Endothelial cell (in vitro differentiated cells): ENCODE measurements around the gene TMEM139. TPM values are rescaled to one million over a fixed set of nuclear protein-coding genes. Genes with fewer than 3 reads are reported as not detected.
"Not testable (repeated sequence)": the region's sequence is repeated elsewhere in the genome, so short reads cannot be mapped to it uniquely, and the experiment has no call there.

Source experiments
- DNase-seq: peaks from one replicate; pipeline ENCODE4 v3.0.0; 2021; ENCODE audit warnings: low spot score
- H3K27ac Mint-ChIP-seq: one replicate; pipeline ENCODE4 v1.8.0; 2021; ENCODE audit warnings: mixed read lengths, inconsistent platforms; ENCODE audit not compliant: unreplicated experiment
- H3K27me3 Mint-ChIP-seq: one replicate; pipeline ENCODE4 v1.8.0; 2021; ENCODE audit warnings: mild to moderate bottlenecking, moderate library complexity, mixed read lengths, inconsistent platforms; ENCODE audit not compliant: unreplicated experiment
- H3K36me3 Mint-ChIP-seq: one replicate; pipeline ENCODE4 v1.8.0; 2021; ENCODE audit warnings: mild to moderate bottlenecking, low read depth, mixed read lengths, inconsistent platforms; ENCODE audit not compliant: unreplicated experiment
- H3K4me1 Mint-ChIP-seq: one replicate; pipeline ENCODE4 v1.8.0; 2021; ENCODE audit warnings: mild to moderate bottlenecking, mixed read lengths, inconsistent platforms; ENCODE audit not compliant: unreplicated experiment
- H3K4me3 Mint-ChIP-seq: one replicate; pipeline ENCODE4 v1.8.0; 2021; ENCODE audit warnings: mild to moderate bottlenecking, mixed read lengths, inconsistent platforms; ENCODE audit not compliant: unreplicated experiment
- H3K9me3 Mint-ChIP-seq: one replicate; pipeline ENCODE4 v1.8.0; 2021; ENCODE audit warnings: mixed read lengths, inconsistent platforms; ENCODE audit not compliant: unreplicated experiment
- total RNA-seq: library from RNA; stranded (reverse); fragmentation: NEBNext Ultra II Directional; extraction: Animal tissue kit (Norgen Biotek cat#: 25700); gene quantifications from one replicate; pipeline ENCODE4 v1.2.1, GENCODE V29; 2021; ENCODE audit not compliant: unreplicated experiment
- TF ChIP-seq, protein P1 (sequence below): fragments of 200-600 bp; sonication (generic); IDR thresholded peaks from one replicate; pipeline ENCODE4 v1.5.0; 2021; ENCODE audit warnings: antibody characterized with exemption; ENCODE audit not compliant: unreplicated experiment

The TMEM139 gene
- total RNA-seq, 1 donor from 2014 or later: 0.23 TPM

DNA sequence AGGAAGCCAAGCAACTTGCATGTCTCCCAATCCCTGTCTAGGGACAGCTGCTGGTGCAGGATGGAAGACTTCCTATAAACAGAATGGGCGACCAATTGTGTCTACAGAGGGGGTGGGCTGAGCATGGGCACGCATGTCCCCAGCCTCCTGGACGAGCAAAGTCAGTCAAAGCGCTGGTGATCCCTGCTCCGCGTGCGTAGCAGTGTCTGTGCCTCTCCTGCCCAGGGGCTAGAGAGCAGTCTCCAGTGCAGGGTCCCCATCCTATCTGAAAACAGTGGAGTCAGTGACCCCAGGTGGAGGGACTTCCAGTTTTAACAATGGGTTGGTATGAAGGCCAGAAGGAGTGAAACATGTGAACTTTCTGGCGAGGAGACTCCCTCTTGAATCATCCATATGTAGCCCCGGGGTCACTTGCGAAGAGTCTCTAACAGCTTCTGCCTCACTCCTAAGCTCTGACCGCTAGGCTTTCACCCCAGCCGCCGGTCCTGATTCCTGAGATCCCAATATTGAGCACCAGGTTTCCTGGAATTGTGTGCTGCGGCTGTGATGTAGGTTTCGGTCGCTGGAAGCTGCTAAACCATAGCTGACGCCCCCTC, 2.7 kb downstream of the TMEM139 start:
- TF ChIP-seq, protein P1, sequence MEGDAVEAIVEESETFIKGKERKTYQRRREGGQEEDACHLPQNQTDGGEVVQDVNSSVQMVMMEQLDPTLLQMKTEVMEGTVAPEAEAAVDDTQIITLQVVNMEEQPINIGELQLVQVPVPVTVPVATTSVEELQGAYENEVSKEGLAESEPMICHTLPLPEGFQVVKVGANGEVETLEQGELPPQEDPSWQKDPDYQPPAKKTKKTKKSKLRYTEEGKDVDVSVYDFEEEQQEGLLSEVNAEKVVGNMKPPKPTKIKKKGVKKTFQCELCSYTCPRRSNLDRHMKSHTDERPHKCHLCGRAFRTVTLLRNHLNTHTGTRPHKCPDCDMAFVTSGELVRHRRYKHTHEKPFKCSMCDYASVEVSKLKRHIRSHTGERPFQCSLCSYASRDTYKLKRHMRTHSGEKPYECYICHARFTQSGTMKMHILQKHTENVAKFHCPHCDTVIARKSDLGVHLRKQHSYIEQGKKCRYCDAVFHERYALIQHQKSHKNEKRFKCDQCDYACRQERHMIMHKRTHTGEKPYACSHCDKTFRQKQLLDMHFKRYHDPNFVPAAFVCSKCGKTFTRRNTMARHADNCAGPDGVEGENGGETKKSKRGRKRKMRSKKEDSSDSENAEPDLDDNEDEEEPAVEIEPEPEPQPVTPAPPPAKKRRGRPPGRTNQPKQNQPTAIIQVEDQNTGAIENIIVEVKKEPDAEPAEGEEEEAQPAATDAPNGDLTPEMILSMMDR: no peak
- H3K36me3 Mint-ChIP-seq: peaks cover 21% of the 10 kb centered on the region
- peaks cover 63% of the 10 kb centered on the region for H3K4me1 Mint-ChIP-seq
- peak overlapping the region; percentile 60 for H3K4me3 Mint-ChIP-seq
- peaks cover 4% of the 10 kb centered on the region for H3K9me3 Mint-ChIP-seq
- peak overlapping the region; percentile 26 for H3K27ac Mint-ChIP-seq
- no peak for DNase-seq
- H3K27me3 Mint-ChIP-seq: peaks cover 18% of the 10 kb centered on the region

DNA sequence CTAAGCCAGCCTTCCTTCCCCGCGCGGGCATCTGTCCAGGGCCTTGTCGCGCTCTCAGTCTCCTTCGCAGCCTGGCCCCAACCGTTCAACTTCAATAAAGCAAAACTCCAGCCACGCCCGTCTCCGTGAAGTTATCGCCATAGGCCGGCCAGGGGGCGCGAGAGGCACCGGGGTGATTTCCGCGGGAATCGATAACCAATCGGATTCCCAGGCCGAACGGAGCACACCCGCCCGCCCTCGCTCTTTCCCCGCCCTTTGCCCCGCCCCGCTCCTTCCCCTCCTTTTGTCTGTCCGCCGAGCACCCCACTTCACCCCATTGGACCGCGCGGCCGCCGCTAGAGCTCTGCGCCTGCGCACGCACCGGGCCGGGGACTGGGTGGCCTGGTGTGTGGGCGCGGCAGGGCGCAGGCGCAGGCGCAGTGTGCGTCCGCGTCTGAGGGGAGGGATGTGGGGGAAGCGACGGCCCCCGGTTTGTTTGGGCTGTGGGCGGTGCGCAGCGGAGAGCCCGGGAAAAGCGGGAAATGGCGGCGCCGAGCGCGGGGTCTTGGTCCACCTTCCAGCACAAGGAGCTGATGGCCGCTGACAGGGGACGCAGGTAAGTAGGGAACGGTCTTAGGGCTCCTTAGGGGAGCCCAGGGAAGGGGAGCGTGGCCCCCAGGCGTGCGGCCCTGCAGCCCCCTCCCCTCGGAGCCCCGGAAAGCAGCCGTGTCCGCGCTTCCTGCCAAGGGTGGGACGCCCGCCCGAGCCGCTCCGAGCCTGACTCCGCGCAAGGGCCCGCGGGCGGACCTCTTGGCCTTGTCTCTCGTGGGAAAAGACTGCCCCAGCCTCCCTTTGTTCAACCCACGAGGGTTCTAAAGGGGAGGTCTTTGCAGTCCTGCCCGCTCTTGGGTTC, 3.4 kb downstream of the TMEM139 start, which contains the start of gene CASP2:
Gene CASP2, plus strand, starts transcription at position 417 of the 892 bp plus-strand sequence. Its CDS starts 105 bp downstream, at position 522.
- TF ChIP-seq, protein P1: no peak
- peaks cover 18% of the 10 kb centered on the region for H3K27me3 Mint-ChIP-seq
- peaks cover 60% of the 10 kb centered on the region for H3K4me1 Mint-ChIP-seq
- peak within 1 kb of the TSS; percentile 98 for H3K27ac Mint-ChIP-seq
- H3K9me3 Mint-ChIP-seq: peaks cover 4% of the 10 kb centered on the region
- peak; percentile 98 for DNase-seq
- H3K4me3 Mint-ChIP-seq: peak within 1 kb of the TSS; percentile 99
- peaks cover 24% of the 10 kb centered on the region for H3K36me3 Mint-ChIP-seq

DNA sequence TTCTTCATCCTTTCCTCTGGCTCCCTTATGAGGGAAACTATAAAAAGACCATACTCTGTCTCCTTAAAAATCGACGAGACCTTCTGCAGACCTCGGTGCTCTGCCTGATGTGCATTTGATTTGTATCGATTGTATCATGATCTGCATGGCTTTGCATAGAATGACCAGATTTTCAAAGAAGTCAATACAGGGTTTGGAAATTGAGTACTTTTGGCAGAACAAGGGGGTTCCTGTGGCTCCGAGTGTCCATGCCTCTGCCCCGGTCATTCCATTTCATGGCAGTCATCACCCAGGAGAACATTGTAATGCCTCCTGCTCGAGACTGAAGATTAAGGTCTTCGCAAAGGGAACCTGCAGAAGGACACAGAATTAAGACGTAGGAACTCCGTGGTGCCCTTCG, 4.1 kb downstream of the TMEM139 start:
- DNase-seq: no peak
- H3K27me3 Mint-ChIP-seq: peaks cover 18% of the 10 kb centered on the region
- peak overlapping the region; percentile 98 for H3K27ac Mint-ChIP-seq
- TF ChIP-seq, protein P1: no peak
- peak overlapping the region; percentile 99 for H3K4me3 Mint-ChIP-seq
- peaks cover 4% of the 10 kb centered on the region for H3K9me3 Mint-ChIP-seq
- H3K4me1 Mint-ChIP-seq: peaks cover 54% of the 10 kb centered on the region
- H3K36me3 Mint-ChIP-seq: peaks cover 30% of the 10 kb centered on the region

DNA sequence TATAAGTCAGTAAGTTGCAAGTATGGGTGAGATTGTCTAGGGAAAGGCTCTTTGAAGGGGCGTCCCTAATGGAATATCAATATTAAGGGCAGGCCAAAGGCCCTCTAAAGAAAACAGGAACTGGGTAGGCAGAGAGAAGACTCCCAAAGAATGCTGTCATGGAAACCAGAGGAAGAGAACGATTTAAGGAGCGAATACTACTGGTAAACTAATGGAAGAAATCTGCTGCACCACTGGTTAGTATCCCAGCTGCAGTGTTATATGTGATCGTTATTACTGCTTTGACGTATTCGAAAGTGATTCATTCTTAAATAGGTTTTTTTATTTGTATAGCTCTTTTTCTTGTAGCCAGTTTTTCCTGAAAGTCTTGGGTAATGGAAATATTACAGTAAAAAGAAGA, 4.7 kb downstream of the TMEM139 start:
- no peak for DNase-seq
- H3K4me3 Mint-ChIP-seq: peak overlapping the region; percentile 99

DNA sequence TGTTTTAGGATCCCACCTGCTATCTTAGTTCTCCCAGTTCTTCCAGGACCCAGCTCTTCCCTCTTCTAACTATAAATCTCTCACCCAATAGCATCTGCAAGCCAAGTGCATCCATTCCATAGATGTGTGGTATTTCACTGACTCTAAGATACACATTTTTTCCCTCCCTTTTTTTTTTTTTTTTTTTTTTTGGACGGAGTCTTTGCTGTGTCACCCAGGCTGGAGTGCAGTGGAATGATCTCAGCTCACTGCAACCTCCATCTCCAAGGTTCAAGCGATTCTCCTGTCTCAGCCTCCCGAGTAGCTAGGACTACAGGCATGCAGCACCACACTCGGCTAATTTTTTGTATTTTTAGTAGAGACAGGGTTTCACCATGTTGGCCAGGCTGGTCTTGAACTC, 5.1 kb downstream of the TMEM139 start:
- Mint-ChIP-seq H3K27me3 (peaks cover 18% of the 10 kb centered on the region), H3K27ac (peak overlapping the region; percentile 98), H3K4me3 (peak overlapping the region; percentile 99), H3K36me3 (peaks cover 40% of the 10 kb centered on the region), H3K4me1 (peaks cover 43% of the 10 kb centered on the region)
- H3K9me3 Mint-ChIP-seq, DNase-seq: not testable (repeated sequence)

More for the DNA sequence above, 4.7 kb downstream of the TMEM139 start:
- TF ChIP-seq, protein P1: no peak
- H3K27me3 Mint-ChIP-seq: peaks cover 18% of the 10 kb centered on the region
- peaks cover 35% of the 10 kb centered on the region for H3K36me3 Mint-ChIP-seq
- peaks cover 4% of the 10 kb centered on the region for H3K9me3 Mint-ChIP-seq
- H3K4me1 Mint-ChIP-seq: peaks cover 48% of the 10 kb centered on the region
- peak overlapping the region; percentile 98 for H3K27ac Mint-ChIP-seq
